ENCODE data around the gene MTA3.

MTA3 gene

GRCh38 chr2:42799881-42800280 is 231.4 kb downstream of the MTA3 start:
- no CpG with 5 or more reads among the region's 4 CpGs for WGBS (ENCODE audit: insufficient coverage, insufficient read length)
- H3K9me3 ChIP-seq (ENCODE audit: control insufficient read depth, insufficient read depth, low read length), result no peaks in the 10 kb centered on the region
- DNase-seq (ENCODE audit: low read depth, low spot score), result no peak
- H3K27ac ChIP-seq (ENCODE audit: low read length), result no peak overlapping the region
- no peak overlapping the region for H3K4me3 ChIP-seq (ENCODE audit: low read length)
- H3K36me3 ChIP-seq (ENCODE audit: control insufficient read depth, insufficient read depth, low read length), result no peaks in the 10 kb centered on the region
- H3K4me1 ChIP-seq (ENCODE audit: control insufficient read depth, insufficient read depth, low read length), result no peaks in the 10 kb centered on the region
- H3K27me3 ChIP-seq (ENCODE audit: control insufficient read depth, insufficient read depth, low read length), result no peaks in the 10 kb centered on the region

- WGBS (ENCODE audit: insufficient coverage, insufficient read length), result no CpG with 5 or more reads among the region's 4 CpGs
- no peak for DNase-seq (ENCODE audit: low read depth, low spot score)
- H3K36me3 ChIP-seq (ENCODE audit: control insufficient read depth, insufficient read depth, low read length), result no peaks in the 10 kb centered on the region
These were observed 232.1 kb downstream of the MTA3 start for GRCh38 chr2:42800461-42800962.

GRCh38 chr2:42800981-42801380 is 232.5 kb downstream of the MTA3 start:
- no peaks in the 10 kb centered on the region for H3K9me3 ChIP-seq (ENCODE audit: control insufficient read depth, insufficient read depth, low read length)
- no peaks in the 10 kb centered on the region for H3K4me1 ChIP-seq (ENCODE audit: control insufficient read depth, insufficient read depth, low read length)
- no CpG with 5 or more reads among the region's 2 CpGs for WGBS (ENCODE audit: insufficient coverage, insufficient read length)
- H3K27ac ChIP-seq (ENCODE audit: low read length), result no peak overlapping the region
- H3K4me3 ChIP-seq (ENCODE audit: low read length), result no peak overlapping the region
- DNase-seq (ENCODE audit: low read depth, low spot score), result no peak
- no peaks in the 10 kb centered on the region for H3K36me3 ChIP-seq (ENCODE audit: control insufficient read depth, insufficient read depth, low read length)
- H3K27me3 ChIP-seq (ENCODE audit: control insufficient read depth, insufficient read depth, low read length), result no peaks in the 10 kb centered on the region

More at GRCh38 chr2:42800461-42800962, 232.1 kb downstream of the MTA3 start:
- H3K4me3 ChIP-seq (ENCODE audit: low read length), result no peak overlapping the region
- H3K9me3 ChIP-seq (ENCODE audit: control insufficient read depth, insufficient read depth, low read length), result no peaks in the 10 kb centered on the region
- H3K27ac ChIP-seq (ENCODE audit: low read length), result no peak overlapping the region
- H3K4me1 ChIP-seq (ENCODE audit: control insufficient read depth, insufficient read depth, low read length), result no peaks in the 10 kb centered on the region
- H3K27me3 ChIP-seq (ENCODE audit: control insufficient read depth, insufficient read depth, low read length), result no peaks in the 10 kb centered on the region

GRCh38 chr2:42801381-42801780 is 232.9 kb downstream of the MTA3 start:
- WGBS (ENCODE audit: insufficient coverage, insufficient read length), result no CpG with 5 or more reads among the region's 4 CpGs
- DNase-seq (ENCODE audit: low read depth, low spot score), result no peak
- H3K4me1 ChIP-seq (ENCODE audit: control insufficient read depth, insufficient read depth, low read length), result no peaks in the 10 kb centered on the region

GRCh38 chr2:42802150-42802549 is 233.7 kb downstream of the MTA3 start:
- no peak overlapping the region for H3K4me3 ChIP-seq (ENCODE audit: low read length)
- no peaks in the 10 kb centered on the region for H3K9me3 ChIP-seq (ENCODE audit: control insufficient read depth, insufficient read depth, low read length)
- no CpG with 5 or more reads among the region's 6 CpGs for WGBS (ENCODE audit: insufficient coverage, insufficient read length)
- no peaks in the 10 kb centered on the region for H3K36me3 ChIP-seq (ENCODE audit: control insufficient read depth, insufficient read depth, low read length)
- no peaks in the 10 kb centered on the region for H3K4me1 ChIP-seq (ENCODE audit: control insufficient read depth, insufficient read depth, low read length)
- H3K27me3 ChIP-seq (ENCODE audit: control insufficient read depth, insufficient read depth, low read length), result no peaks in the 10 kb centered on the region
- no peak for DNase-seq (ENCODE audit: low read depth, low spot score)
- H3K27ac ChIP-seq (ENCODE audit: low read length), result no peak overlapping the region

More at GRCh38 chr2:42801381-42801780, 232.9 kb downstream of the MTA3 start:
- H3K27ac ChIP-seq (ENCODE audit: low read length), result no peak overlapping the region
- no peaks in the 10 kb centered on the region for H3K36me3 ChIP-seq (ENCODE audit: control insufficient read depth, insufficient read depth, low read length)
- no peaks in the 10 kb centered on the region for H3K9me3 ChIP-seq (ENCODE audit: control insufficient read depth, insufficient read depth, low read length)
- no peaks in the 10 kb centered on the region for H3K27me3 ChIP-seq (ENCODE audit: control insufficient read depth, insufficient read depth, low read length)
- no peak overlapping the region for H3K4me3 ChIP-seq (ENCODE audit: low read length)

- H3K4me1 ChIP-seq (ENCODE audit: control insufficient read depth, insufficient read depth, low read length), result 0 out of 2 replicates have a peak, but pooled peaks cover 2% of the 10 kb centered on the region
- no peaks in the 10 kb centered on the region for H3K36me3 ChIP-seq (ENCODE audit: control insufficient read depth, insufficient read depth, low read length)
- WGBS (ENCODE audit: insufficient coverage, insufficient read length), result no CpG with 5 or more reads among the region's 3 CpGs
- H3K4me3 ChIP-seq (ENCODE audit: low read length), result no peak overlapping the region
- DNase-seq (ENCODE audit: low read depth, low spot score), result no peak
- H3K27me3 ChIP-seq (ENCODE audit: control insufficient read depth, insufficient read depth, low read length), result no peaks in the 10 kb centered on the region
- H3K9me3 ChIP-seq (ENCODE audit: control insufficient read depth, insufficient read depth, low read length), result no peaks in the 10 kb centered on the region
- no peak overlapping the region for H3K27ac ChIP-seq (ENCODE audit: low read length)
These were observed 235.9 kb downstream of the MTA3 start for GRCh38 chr2:42804338-42804737.

- Histone ChIP-seq H3K27me3 (ENCODE audit: control insufficient read depth, insufficient read depth, low read length) (no peaks in the 10 kb centered on the region), H3K4me3 (ENCODE audit: low read length) (no peak overlapping the region), H3K36me3 (ENCODE audit: control insufficient read depth, insufficient read depth, low read length) (no peaks in the 10 kb centered on the region), H3K9me3 (ENCODE audit: control insufficient read depth, insufficient read depth, low read length) (no peaks in the 10 kb centered on the region), H3K27ac (ENCODE audit: low read length) (no peak overlapping the region), H3K4me1 (ENCODE audit: control insufficient read depth, insufficient read depth, low read length) (0 out of 2 replicates have a peak, but pooled peaks cover 2% of the 10 kb centered on the region)
- WGBS (ENCODE audit: insufficient coverage, insufficient read length), result no CpG with 5 or more reads among the region's 5 CpGs
- no peak for DNase-seq (ENCODE audit: low read depth, low spot score)
These were observed 236.5 kb downstream of the MTA3 start for GRCh38 chr2:42804891-42805290.
